ENCODE results near the gene CDH4. TPM values are rescaled to one million over a fixed set of nuclear protein-coding genes. Genes with fewer than 3 reads are reported as not detected.

CDH4 gene
- total RNA-seq, 1 experiment from 2014 or later, result not detected

DNA sequence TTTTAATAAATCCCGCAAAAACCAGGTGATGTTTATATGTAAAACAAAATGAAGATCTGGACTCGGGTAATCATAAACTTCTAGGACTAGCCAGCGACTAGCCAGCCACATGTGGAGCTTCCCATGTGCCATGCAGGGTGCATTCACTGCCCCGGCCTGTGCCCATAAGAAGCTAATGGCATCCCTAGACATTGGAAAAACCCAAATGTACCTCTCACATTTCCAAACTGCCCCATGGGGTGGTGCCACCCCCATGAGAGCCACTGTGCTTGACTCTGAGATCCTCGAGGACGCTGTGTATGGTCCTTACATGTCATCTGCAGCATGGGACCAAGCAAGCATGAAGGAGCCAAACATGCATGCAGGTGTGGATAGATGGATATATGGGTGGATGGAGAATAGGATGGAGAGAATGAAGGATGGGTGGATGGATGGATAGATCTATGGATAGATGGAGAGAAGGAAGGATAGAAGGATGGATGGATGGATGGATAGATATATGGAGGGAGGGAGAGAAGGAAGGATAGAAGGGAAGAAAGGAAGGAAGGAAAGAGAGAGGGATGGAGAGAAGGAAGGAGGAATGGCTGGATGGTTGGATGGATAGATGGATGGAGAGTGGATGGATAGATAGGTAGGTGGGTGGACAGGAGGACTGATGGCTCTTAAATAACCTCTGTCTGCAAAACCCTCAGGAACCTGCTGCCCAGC lies 203.6 kb downstream of the CDH4 start:
- Histone ChIP-seq H4K20me1 (ENCODE audit: insufficient read depth) (no peaks in the 10 kb centered on the region), H3K9me3 (ENCODE audit: insufficient read depth, low read depth) (no peaks in the 10 kb centered on the region), H3K4me1 (replicated peaks; ENCODE audit: insufficient read depth) (no peaks in the 10 kb centered on the region), H3K4me2 (no peak overlapping the region), H3K27ac (no peak overlapping the region), H3K9me2 (ENCODE audit: insufficient read depth) (no peaks in the 10 kb centered on the region), H3F3A (ENCODE audit: insufficient read depth, low read depth) (no peaks in the 10 kb centered on the region), H3K4me3 (no peak overlapping the region), H3K27me3 (ENCODE audit: insufficient read depth, low read depth) (peaks cover 55% of the 10 kb centered on the region), H2AFZ (no peak overlapping the region), H3K79me2 (ENCODE audit: low read depth) (no peaks in the 10 kb centered on the region), H3K36me3 (ENCODE audit: low read depth) (no peaks in the 10 kb centered on the region)
- BruUV-seq (replicated peaks), result no TSS peak
- ChIA-PET CTCF (no interaction called here), POLR2A (ENCODE audit: unreplicated experiment) (no interaction called here)
- no peak for DNase-seq
- TF ChIP-seq, protein P1, sequence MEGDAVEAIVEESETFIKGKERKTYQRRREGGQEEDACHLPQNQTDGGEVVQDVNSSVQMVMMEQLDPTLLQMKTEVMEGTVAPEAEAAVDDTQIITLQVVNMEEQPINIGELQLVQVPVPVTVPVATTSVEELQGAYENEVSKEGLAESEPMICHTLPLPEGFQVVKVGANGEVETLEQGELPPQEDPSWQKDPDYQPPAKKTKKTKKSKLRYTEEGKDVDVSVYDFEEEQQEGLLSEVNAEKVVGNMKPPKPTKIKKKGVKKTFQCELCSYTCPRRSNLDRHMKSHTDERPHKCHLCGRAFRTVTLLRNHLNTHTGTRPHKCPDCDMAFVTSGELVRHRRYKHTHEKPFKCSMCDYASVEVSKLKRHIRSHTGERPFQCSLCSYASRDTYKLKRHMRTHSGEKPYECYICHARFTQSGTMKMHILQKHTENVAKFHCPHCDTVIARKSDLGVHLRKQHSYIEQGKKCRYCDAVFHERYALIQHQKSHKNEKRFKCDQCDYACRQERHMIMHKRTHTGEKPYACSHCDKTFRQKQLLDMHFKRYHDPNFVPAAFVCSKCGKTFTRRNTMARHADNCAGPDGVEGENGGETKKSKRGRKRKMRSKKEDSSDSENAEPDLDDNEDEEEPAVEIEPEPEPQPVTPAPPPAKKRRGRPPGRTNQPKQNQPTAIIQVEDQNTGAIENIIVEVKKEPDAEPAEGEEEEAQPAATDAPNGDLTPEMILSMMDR (conservative IDR thresholded peaks at IDR 0.05), result no peak
- no peak for TF ChIP-seq EZH2 (IDR thresholded peaks at IDR 0.05; ENCODE audit: low read depth)
- intact Hi-C loops (cut with micrococcal nuclease; ENCODE audit: unreplicated experiment), result no loop called here

DNA sequence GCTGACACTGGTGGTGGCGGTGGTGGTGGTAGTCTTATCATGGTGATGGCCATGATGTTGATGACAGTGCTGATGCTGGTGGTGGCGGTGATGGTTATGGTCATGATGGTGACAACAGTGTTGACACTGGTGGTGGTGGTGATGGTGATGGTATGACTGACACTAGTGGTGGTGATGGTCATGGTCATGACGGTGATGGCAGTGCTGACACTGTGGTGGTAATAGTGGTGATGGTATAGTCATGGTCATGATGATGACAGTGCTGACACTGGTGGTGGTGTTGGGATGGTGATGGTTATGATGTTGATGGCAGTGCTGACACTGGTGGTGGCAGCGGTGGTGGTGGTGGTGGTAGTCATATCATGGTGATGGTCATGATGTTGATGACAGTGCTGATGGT lies 205.7 kb downstream of the CDH4 start:
- no peak overlapping the region for H2AFZ ChIP-seq
- H3K27me3 ChIP-seq (ENCODE audit: insufficient read depth, low read depth), result peaks cover 42% of the 10 kb centered on the region
- ChIA-PET CTCF (no interaction called here), POLR2A (ENCODE audit: unreplicated experiment) (no interaction called here)
- H3K4me1 ChIP-seq (replicated peaks; ENCODE audit: insufficient read depth), result no peaks in the 10 kb centered on the region
- BruUV-seq (replicated peaks), result no TSS peak
- H3K27ac ChIP-seq, result no peak overlapping the region
- H3F3A ChIP-seq (ENCODE audit: insufficient read depth, low read depth), result no peaks in the 10 kb centered on the region
- no peaks in the 10 kb centered on the region for H4K20me1 ChIP-seq (ENCODE audit: insufficient read depth)
- no peaks in the 10 kb centered on the region for H3K79me2 ChIP-seq (ENCODE audit: low read depth)
- H3K4me3 ChIP-seq, result no peak overlapping the region
- intact Hi-C loops (cut with micrococcal nuclease; ENCODE audit: unreplicated experiment), result no loop called here
- H3K36me3 ChIP-seq (ENCODE audit: low read depth), result no peaks in the 10 kb centered on the region
- H3K4me2 ChIP-seq, result no peak overlapping the region
- no peaks in the 10 kb centered on the region for H3K9me2 ChIP-seq (ENCODE audit: insufficient read depth)
- no peak for DNase-seq
- TF ChIP-seq EZH2 (IDR thresholded peaks at IDR 0.05; ENCODE audit: low read depth), result no peak
- TF ChIP-seq, protein P1 (conservative IDR thresholded peaks at IDR 0.05), result no peak
- no peaks in the 10 kb centered on the region for H3K9me3 ChIP-seq (ENCODE audit: insufficient read depth, low read depth)

DNA sequence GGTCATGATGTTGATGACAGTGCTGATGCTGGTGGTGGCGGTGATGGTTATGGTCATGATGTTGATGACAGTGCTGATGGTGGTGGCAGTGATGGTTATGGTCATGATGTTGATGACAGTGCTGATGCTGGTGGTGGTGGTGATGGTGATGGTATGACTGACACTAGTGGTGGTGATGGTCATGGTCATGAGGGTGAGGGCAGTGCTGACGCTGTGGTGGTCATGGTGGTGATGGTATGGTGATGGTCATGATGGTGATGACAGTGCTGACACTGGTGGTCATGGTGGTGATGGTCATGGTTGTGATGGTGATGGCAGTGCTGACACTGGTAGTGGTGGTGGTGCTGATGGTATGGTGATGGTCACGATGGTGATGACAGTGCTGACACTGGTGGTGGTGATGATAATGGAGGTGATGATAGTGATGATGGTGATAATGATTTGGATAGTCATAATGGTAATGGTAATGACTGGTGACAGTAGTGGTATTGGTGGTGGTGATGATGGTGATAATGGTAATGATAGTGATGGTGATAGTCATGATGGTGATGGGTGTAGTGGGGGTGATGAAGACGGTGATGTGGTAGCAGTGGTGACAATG lies 206.2 kb downstream of the CDH4 start:
- H3K4me2 ChIP-seq, result no peak overlapping the region
- no peak for TF ChIP-seq EZH2 (IDR thresholded peaks at IDR 0.05; ENCODE audit: low read depth)
- TF ChIP-seq, protein P1 (conservative IDR thresholded peaks at IDR 0.05), result no peak
- POLR2A ChIA-PET (ENCODE audit: unreplicated experiment), result no interaction called here

More for the DNA sequence above, 206.2 kb downstream of the CDH4 start:
- no peaks in the 10 kb centered on the region for H3K9me2 ChIP-seq (ENCODE audit: insufficient read depth)
- no peaks in the 10 kb centered on the region for H3F3A ChIP-seq (ENCODE audit: insufficient read depth, low read depth)
- intact Hi-C loops (cut with micrococcal nuclease; ENCODE audit: unreplicated experiment), result no loop called here
- H3K36me3 ChIP-seq (ENCODE audit: low read depth), result no peaks in the 10 kb centered on the region
- H3K4me1 ChIP-seq (replicated peaks; ENCODE audit: insufficient read depth), result no peaks in the 10 kb centered on the region
- no peaks in the 10 kb centered on the region for H3K9me3 ChIP-seq (ENCODE audit: insufficient read depth, low read depth)
- H2AFZ ChIP-seq, result no peak overlapping the region
- H3K27ac ChIP-seq, result no peak overlapping the region
- CTCF ChIA-PET, result no interaction called here
- BruUV-seq (replicated peaks), result no TSS peak
- H3K4me3 ChIP-seq, result no peak overlapping the region
- no peak for DNase-seq
- H3K79me2 ChIP-seq (ENCODE audit: low read depth), result no peaks in the 10 kb centered on the region
- no peaks in the 10 kb centered on the region for H4K20me1 ChIP-seq (ENCODE audit: insufficient read depth)
- peaks cover 37% of the 10 kb centered on the region for H3K27me3 ChIP-seq (ENCODE audit: insufficient read depth, low read depth)
